GM19023 (cell line): ENCODE data around the gene GPR160.
"Not testable (repeated sequence)": the region's sequence is repeated elsewhere in the genome, so short reads cannot be mapped to it uniquely, and the experiment has no call there.

Experiments used
- ATAC-seq: cut with Tn5 transposase; IDR thresholded peaks from one replicate; pipeline ENCODE4 v1.9.1; 2021; ENCODE audit warnings: mild to moderate bottlenecking, moderate library complexity; ENCODE audit not compliant: unreplicated experiment

GPR160 gene, protein sequence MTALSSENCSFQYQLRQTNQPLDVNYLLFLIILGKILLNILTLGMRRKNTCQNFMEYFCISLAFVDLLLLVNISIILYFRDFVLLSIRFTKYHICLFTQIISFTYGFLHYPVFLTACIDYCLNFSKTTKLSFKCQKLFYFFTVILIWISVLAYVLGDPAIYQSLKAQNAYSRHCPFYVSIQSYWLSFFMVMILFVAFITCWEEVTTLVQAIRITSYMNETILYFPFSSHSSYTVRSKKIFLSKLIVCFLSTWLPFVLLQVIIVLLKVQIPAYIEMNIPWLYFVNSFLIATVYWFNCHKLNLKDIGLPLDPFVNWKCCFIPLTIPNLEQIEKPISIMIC

DNA sequence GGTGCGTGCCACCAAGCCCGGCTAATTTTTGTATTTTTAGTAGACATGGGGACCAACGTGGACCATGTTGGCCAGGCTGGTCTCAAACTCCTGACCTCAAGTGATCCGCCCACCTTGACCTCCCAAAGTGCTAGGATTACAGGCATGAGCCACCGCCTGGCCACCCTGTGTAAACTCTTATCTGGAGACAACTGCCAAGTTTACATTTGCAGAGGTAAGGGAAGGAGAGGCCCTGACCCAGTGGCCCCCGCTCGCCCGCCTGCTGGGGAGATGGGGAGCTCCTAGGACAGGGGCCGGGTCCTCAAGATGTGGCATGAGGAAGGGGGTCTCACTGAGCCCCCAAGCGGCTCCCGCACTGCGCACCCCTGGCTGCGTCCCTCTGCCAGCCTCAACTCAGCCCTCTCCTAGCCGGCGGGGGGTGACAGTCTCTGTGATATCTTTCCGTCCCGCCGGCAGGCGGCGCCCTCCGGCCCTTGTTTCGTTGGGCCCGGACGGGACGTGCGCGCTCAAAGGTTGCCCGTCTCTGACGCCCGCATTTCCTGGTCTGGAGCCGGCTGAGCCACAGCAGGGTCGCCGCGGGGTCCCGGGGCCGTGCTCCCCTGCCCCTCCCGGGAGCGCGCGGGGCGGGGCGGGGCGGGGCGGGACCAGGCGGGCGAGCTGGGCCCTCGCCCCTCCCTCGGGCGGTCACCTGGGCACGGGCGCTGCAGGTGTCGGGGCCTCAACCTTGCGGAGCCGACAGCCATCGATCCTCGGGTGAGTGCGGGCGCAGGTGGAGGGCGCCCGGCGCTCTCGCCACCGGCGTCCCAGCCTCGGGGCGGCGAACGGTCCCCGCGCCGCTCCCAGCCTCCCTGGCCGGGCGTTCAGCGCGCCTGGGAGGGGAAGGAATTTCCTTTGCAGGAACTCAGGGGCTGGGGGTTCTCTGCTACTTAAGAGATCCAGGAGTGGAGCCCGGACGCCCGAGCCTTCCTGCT is at the start of gene GPR160:
GPR160 (plus strand) TSS at position 533 of the 971 bp plus-strand sequence. CDS start 45,978 bp downstream, outside the sequence.
- ATAC-seq = peak; percentile 77

DNA sequence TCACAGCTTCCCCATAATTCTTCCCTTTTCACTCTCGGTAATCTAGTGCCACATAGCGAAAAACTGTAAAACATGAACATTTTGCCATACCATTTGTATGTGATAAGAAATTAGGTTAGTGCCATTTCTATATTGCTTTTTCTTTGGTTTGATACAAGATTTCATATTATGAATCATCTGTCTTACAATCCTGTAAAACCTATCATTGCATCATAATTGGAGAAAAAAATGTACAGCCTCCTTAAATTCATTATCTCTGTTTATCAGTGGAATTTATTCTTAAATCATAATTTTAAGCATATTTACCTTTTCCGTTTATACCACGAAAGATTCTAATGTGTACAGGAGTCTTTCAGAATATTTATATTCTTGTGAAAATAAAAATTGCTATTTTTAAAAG is 47.4 kb upstream of the GPR160 start:
- ATAC-seq = no peak

DNA sequence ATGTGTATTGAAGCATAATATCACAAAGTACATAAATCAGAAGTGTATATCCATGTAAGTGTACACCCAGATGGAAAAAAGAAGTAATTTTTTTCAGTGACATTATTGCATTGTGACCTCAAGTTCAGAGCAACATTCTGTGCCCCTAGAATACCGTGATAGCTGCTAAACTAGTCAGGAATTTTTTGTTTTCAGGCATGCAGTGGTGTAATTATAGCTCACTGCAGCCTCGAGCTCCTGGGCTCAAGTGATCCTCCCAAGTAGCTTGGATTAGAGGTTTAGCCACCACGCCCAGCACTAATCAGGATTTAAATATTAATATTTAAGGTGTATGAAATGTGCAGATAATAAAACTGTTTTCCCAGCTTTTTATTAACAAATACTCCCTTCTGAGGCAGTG is 45.6 kb upstream of the GPR160 start:
- ATAC-seq = no peak

DNA sequence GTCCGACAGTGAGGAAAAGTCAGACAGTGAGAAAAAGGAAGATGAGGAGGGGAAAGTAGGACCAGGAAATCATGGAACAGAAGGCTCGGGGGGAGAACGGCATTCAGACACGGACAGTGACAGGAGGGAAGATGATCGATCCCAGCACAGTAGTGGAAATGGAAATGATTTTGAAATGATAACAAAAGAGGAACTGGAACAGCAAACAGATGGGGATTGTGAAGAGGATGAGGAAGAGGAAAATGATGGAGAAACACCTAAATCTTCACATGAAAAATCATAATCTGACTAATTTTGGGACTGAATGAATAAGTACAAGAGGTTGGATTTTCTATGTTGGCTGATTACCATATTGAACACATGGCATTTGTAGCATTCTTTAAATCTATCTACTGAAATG is 45.0 kb upstream of the GPR160 start:
- no peak for ATAC-seq

DNA sequence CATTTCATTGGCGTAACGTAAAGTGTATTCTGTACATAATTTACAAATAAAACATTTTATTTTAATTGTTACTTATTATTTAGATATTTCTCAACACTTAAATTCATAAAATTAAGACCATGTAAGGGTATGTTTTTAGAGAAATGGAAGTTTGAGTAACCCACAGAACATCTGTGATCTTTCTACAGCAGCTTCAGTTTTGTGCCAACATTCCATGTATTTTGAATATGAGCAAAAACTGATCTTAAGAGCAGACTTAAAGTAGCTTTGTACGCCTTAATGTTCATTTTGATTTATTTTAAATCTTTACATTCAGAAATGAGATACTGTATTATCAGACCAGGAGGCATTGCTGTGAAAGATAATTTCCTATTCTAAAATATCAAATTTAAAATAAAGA is 44.0 kb upstream of the GPR160 start:
- ATAC-seq = no peak

DNA sequence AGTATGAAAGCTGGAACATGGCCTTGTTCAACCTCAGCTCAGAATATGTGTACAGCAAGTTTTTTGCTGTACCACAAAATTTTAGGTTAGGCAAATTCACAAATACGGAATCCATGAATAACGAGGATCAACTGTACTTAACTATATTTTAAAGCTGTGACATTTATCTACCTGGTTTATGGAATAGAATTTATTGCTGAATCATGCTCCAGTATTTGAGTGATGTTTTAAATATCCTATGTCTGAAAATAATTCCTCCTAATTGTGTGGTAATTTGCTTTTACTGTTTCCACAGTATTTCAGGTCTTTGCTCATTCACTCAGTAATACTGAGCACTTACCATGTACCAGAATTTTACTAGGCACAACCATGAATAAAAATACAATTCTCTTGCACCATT is 41.7 kb upstream of the GPR160 start:
- ATAC-seq = no peak

DNA sequence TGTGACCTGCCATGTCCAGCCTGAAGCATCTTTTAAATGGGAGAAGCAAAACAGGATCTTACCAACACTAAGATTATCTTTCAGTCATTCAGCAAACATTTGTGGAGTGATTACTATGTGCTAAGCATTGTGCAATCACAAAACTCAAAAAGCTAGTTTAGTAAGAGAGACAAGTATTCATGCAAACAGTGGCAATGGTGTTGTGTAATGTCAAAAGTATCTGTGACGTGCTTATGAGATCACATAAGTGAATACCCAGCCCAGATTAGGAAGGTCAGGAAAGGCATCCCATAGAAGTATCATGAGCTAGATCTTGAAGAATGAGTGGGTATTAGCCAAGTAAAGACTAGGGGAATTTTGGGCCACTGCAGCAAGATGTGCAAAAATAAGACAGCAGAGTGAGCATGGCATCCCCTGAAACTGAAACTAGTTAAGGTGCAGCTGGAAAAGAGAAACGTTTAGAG is 39.1 kb upstream of the GPR160 start:
- peak; percentile 23 for ATAC-seq

DNA sequence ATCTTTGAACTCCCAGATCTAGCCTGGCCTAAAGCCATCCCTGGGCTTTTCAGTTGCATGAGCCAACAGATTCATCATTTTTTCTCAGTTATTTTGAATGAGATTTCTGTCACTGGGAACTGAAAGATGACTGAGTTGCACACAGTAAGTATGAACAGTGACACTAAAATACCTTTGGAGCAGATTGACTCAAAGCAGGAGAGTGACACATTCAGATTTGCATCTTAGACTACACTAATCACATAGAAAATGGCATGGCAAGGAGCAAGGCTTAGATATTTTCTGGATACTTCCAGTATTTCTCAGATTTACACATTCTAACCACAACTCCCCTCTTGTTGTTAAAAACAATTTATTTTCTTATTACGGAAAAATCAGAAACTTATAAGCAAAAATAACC is 38.4 kb upstream of the GPR160 start:
- ATAC-seq = peak; percentile 90

DNA sequence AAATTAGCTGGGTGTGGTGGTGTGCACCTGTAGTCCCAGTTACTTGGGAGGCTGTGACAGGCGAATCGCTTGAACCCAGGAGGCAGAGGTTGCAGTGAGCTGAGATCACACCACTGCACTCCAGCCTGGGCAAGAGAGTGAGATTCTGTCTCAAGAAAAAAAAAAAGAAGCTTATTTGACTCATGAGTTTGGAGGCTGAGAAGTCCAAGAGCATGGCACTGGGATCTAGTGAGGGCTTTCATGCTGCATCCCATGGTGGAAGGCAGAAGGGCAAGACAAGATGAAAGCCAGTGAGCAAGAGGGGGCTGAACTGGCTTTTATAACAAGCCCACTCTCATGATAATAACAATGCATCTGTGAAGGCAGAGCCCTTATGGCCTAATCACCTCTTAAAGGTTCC is 37.7 kb upstream of the GPR160 start:
- ATAC-seq = no peak

DNA sequence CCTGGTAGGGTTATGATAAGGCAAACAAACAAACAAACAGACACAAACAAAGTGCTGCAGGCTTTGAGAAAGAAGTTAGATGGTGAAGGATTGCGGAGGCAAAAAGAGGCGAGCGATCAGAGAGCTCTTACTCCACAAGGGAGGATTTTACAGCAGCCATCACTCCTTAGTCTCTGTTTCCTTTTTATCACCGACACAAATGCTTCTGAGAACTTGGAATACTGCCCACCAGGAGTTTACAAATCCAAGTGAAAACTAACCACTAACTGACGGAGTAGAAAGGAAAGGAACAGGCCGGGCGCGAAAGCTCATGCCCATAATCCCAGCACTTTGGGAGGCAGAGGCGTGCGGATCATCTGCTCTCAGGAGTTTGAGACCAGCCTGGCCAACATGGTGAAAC is 35.6 kb upstream of the GPR160 start:
- ATAC-seq = no peak

DNA sequence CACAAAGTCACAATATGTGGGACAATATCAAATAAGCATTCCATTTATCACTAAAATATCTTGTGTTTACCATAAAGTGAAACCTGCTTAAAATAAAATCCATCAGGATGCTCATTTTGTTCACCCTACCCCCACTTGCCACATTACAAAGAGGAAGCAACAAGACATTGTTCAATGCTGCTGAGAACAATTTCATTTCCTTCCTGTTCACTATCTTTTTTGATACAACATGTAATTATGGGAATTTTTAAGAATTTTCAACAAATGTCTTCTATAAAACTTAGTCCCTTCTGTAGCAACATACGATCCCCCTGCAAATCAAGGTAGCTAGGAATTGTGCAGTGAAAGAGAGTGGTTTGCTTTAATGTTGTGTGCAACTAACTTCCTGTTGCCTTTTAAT is 34.9 kb upstream of the GPR160 start:
- ATAC-seq = no peak

DNA sequence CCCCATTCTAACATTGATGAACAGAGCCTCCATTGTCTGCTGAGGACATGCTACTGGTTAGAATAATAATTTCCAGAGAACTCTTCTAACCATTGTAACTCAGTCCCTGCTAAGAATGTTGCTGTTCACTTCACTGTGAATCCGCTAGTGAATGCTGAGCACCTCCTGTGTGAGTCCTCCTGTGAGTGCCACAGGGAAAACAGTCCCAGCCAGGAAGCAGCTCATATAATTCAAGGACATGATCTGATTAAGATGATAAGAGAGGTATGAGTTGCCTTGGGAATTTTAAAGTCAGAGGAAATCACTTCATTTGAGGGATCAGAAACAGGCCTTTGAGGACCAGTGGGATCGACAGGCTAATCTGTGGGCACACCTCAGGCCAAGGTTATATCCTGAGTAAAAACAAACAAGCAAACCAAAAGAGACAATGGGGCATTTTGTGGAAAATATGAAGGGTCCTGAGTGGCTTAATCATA is 33.9 kb upstream of the GPR160 start:
- no peak for ATAC-seq

DNA sequence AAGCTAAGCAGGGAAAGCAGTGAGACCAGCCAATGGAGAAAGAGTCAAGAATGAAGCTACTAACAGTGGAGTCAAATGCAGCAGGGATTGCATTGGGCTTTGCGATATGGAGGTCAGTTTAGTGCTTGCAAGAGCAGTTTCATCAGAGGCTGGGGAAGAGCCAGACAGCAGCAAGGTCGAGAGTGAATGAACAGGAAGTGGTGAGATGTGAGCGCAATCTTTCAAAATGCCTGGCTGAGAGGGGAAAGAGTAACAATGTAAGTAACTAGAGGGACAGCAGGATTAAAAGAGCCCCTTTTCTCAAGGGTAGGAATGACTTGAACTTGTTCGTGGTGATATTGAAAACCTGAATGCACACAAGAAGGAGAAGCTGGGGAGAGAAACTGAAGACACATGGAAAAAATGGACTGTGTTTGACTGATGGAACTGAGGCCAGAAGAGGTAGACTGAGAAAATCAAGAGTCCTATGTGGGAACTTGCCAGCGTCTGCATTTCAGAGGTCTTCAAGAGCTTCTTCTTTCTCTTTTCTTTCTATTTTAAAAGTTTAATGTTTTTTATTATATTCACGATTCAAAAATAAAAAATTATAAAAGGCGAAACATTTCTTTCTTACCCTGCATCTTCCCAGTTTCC is 30.6 kb upstream of the GPR160 start:
- peak; percentile 89 for ATAC-seq

DNA sequence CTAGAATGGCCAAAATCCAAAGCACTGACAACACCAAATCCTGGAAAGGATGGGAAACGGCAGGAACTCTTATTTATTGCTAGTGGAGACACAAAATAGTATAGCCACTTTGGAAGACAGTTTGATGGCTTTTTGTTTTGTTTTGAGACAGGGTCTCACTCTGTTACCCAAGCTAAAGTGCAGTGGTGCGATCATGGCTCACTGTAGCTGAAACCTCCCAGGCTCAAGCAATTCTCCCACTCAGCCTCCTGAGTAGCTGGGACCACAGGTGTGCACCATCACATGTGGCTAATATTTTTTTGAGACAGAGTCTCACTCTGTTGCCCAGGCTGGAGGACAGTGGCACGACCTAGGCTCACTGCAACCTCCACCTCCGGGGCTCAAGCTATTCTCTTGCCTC is 27.3 kb upstream of the GPR160 start:
- ATAC-seq = no peak

DNA sequence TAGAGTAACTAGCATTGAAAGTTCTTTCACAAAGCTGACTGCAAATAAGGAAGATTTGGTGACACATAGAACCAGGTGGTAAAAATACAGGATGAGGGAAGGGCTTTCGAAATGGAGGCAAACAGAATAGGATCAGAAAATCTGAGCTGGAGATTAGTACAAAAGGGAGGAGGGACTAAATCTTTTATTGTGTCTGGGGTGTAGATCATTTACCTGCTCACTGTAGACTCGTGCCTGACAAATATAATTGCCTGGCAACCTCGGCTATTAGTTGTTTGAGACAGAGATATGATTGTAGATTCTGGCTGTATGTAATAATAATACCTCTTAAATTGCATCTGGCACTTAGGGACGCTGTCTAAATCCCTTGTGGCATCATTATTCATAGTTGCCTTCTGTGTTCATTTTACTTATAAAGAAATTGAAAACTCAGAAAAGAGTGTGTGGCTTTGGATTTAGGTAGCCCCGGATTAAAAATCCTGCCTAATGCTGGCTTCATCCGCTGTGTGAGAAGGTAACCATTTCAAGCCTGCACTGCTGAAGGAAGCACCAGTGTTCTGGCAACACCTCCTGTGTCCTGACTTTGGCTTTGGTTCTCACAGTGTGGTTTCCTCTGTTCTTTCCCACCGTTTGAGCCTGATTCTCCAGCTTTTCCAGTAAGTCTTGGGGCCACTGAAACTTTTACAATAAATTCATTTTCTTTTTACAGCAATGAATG is 25.0 kb upstream of the GPR160 start:
- no peak for ATAC-seq

DNA sequence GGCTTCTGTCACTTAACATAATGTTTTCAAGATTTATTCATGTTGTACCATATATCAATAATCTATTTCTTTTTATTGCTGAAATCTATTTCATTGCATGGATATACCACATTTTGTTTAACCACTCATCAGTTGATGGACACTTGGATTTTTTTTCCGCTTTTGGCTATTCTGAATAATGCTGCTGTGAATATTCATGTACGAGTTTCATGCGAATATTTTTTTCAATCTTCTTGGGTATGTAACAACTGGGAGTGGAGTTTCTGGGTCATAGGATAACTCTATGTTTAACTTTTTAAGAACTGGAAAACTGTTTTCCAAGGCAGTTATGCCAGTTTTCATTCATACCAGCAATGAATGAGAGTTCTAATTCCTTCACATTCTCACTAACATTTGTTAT is 21.7 kb upstream of the GPR160 start:
- ATAC-seq = no peak

DNA sequence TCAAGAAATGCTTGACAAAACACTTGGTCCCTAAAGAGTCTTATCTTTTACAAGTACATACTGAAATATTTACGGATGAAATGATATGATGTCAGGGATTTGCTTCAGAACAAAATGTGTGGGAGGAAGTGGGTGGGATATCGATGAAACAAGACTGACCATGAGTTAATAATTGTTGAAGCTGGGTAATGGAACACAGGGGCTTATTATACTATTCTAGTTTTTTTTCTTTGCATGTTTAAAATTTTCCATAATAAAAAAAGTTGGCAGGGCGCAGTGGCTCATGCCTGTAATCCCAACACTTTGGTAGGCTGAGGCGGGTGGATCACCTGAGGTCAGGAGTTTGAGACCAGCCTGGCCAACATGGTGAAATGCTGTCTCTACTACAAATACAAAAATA is 18.5 kb upstream of the GPR160 start:
- not testable (repeated sequence) for ATAC-seq

DNA sequence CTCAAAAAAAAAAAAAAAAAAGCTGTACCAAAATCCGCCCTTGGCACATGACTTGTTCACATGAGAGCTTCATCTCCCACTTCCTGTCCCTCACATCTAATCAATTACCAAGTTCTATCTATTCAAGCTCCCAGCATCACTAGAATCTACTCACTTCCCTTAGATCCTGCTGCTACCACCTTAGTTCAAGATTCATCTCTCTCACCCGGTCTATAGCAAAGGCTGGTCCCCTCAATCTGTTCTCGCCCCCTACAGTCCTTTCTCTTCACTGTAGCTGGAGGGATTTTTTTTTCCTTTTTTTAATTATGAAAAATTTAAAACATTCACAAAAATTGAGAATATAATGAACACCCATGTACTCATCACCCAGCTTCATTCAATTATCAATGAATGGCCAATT is 16.7 kb upstream of the GPR160 start:
- ATAC-seq = no peak

DNA sequence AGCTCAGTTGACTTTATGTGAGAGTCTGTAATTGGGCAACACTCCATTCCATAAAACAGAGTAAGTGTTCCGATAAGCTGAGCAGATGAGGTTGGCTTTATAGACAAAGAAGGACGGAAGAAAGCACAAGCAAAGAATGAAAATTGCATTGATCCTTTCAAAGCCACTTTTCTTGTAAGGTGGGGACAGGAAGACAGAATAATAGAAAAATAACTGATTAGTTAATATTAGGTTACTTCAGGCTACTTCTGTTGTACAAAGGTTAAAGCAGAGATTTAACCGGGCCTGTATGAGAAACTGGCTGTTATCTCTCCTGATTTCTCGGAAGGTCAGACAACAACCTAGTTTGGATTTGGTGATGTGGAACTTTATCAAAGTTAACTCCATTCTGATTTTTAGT is 15.5 kb upstream of the GPR160 start:
- ATAC-seq = no peak

DNA sequence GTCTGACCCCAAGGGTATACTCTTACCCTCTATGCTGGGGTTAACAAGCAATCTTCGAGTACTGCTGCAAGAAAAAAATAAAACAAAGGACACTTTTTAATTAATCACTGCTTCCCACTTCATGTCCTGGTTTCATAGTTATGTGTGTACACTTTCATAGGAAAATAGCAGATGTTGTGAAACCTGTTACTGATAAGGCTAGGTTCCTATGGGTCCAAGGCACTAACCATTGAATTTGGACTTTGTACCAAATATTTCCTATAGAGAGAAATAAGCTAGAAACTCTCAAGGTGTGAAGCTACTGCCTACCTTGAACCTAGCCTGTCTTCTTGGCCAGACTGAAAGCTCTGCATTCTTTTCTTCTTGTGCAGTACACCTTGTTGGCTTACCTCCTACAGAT is 14.6 kb upstream of the GPR160 start:
- no peak for ATAC-seq

DNA sequence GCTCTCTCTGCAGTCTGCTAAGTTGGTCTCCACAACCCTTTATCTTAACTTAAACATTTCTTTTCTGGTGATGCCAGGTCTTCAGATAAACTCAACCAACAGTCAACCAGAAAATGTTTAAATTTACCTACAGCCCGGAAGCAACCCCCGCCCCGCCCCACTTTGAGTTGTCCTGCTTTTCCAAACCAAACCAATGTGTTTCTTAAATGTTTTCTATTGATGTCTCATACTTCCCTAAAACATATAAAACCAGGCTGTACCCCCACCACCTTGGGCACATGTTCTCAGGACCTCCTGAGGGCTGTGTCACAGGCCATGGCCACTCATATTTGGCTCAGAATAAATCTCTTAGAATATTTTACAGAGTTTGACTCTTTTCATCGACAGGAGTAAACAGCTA is 13.2 kb upstream of the GPR160 start:
- no peak for ATAC-seq
